Cerebellar cortex (tissue), 1 donor: Measurements from ENCODE around the gene CACHD1.
"Not testable (repeated sequence)": the region's sequence is repeated elsewhere in the genome, so short reads cannot be mapped to it uniquely, and the experiment has no call there.

Experiments used
- DNase-seq: peaks from one replicate; pipeline ENCODE4 v3.0.0-alpha.2; 2015; ENCODE audit warnings: low spot score

The CACHD1 gene

DNA sequence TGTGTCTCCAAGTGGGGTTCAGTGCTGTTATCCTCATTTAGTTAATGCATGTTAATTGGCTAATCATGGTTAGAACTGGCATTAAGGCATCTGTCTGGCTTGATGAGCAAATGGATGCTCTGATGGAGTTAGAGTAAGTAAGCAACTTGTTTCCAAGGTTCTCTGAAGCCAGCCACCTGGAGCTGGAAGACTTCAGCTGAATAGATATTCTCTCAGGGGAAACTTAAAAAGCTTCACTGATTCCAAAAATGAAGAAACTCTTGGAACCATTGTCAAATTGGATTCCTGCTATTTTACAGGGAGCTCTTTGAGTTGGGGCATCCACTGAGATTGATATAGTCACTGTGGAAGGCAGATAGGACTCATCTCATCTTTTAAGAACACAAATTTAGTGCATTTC lies 118.9 kb downstream of the CACHD1 start:
- no peak for DNase-seq

DNA sequence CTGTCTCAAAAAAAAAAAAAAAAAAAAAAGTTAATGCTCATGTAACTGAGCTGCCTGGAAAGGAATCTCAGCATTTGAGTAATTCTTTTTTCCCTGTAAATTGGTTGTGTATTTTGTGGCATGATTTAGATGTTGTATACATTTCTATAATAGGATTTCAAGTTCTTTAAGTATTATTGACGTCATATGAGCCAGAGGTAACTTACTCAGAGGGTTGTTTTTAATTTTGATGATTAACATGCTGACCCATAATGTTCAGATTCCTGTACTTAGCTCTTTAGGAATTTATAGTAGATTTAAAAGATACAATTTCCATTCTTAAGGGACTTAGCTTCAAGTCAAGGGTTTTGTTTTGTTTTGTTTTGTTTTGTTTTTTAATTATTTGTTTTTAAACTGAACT lies 120.4 kb downstream of the CACHD1 start:
- DNase-seq = no peak

DNA sequence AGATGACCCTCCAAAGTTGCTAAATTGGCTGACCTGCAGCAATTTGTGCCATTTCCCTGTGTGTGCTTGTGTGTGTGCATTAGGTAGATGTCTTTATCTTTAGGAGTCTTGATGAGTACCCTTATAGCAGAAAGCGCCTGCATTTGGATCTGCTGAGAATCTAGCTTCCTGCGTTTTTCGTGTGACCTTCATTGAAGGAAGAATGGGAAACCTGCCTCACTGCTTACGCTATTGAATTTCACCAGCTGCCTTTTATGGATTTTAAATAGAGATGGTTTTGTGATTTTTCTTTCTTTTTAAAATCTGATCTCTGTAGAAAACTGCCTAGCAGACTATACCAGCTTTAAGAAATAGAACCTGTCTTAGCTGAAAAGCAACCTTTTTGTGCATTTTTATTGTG lies 124.5 kb downstream of the CACHD1 start:
- DNase-seq = no peak

DNA sequence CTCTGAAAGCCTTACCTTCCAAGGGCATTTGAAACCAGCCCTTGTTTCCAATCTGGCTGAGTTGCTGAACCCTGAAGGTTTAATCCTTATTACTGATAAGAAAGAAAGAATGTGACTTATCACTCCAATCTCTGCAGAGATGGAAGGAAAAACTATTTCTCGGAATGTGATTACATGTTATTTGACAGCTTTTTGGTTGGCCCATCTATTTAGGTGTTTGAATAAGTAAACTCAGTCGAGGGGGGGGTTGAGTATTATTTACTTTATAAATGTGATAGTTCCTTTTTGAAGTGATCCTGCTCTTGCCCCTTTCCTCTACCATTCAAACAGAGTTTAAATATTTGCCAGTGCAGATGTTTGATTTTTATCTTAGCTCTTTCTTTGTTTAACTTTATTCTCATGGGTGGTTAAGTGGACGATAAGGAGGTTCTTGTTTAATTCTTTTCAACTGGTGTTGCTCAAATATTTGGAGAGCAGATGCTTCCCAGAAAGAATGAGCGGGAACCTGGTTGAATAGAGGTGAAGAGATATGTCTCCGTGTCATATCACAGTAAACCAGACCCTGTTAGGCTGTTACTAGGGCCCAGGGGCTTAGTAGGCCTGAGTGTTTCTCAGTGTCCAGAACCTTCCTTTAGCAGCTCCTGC lies 126.1 kb downstream of the CACHD1 start:
- DNase-seq = no peak

DNA sequence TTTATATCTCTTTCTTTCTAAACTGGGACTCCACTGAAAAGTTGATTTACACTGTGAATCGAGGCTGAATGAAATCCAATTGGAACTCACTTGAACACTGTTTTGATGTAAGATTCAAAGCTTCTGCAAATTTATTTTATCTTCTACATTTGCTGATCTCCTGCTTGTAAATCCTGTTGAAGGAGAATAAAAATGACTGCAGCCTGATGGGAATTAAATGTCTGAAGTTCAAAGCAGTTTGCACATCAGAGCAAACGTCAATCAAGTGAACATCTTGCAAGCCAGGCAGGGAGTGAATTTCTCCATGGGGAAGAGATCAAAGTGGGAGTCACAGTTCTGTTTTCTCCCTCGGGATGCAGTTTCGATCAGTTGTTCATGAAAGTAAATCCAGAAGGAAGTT lies 127.2 kb downstream of the CACHD1 start:
- DNase-seq = no peak

DNA sequence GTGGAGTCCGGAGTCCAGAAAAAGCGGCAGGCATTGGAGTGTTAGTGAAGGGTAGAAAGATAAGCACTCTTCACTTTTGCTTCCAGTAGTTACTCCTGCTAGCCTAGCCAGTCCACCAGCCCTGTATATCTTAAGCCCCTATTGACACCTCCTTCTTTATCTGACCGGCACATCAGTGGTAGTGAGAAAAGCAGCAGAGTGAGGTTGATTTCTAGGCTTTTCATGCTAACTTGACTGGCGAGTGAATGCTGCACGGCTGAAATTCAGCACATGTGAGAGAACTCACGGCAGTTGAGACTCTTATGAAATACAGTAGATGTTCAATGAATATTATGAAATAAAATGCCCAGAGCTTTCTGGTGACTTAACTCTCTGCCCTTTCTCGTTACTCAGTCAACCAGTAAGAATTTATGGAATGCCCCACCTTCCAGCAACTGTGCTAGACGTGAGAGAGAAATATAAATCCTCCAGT lies 128.2 kb downstream of the CACHD1 start:
- DNase-seq = no peak

DNA sequence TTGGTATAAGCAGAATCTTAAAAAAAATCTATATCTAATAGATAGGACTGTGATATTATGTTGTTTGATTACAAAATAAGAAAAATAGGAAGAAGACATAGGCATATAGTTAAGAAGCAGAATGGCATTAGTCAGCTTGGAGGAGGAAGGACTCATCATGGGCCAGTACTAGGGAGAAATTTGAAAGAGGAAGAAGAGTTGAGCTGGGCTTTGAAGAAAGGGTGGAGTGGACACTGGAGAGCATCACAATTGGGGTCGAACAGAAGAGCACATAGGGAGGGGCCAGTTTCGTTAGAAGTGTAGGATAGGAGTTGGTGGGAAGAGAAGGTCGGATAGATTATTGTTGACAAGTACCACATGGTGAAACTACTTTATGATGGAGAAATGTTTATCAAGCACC lies 129.3 kb downstream of the CACHD1 start:
- DNase-seq = no peak

DNA sequence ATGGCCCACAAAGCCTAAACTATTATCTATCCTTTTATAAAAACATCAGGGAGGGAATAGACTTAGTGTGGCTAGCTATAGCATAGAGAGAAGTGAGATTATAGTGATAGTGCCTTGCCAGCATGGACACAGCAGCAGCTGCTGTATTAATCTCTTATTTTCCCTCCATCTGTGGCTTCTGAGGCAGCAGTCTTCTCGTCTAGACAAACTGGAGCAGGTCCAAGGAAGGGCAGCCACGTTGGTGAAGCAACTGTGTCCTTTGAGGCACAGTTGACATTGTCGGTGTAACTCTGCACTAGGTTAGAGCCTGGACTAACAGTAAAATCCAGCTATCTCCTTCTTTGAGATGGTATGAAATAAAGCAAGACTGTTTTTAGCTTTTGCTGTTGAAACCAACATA lies 131.3 kb downstream of the CACHD1 start:
- DNase-seq = no peak

DNA sequence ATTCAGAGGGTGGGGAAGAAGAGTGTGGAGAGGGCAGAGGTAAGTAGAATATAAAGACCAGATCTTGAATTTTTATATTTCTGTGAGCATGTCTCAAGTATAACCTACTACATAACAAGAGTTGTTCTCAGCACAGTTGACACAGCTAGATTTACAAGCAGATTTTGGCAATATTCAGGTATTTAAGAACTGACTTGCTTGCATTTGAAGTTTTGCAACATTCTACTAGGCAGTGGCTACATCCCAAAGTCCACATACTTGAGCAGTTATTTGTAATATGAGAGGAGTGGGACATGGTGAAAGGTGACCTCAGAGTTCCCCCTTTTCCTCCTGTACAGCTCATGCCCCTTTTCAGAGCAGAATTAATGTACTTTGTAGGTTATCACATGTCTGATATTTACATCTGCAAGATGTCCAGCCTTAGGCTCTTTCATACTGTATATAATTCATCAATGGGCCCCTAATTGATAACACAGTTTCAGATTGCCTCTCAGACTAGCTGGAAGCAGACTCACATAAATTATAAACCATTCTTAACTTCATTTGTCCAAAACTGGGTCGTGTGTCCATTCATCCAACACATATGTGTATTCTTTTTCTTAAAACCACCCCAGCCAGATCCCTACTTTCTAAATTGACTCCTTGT lies 138.2 kb downstream of the CACHD1 start:
- DNase-seq = no peak

DNA sequence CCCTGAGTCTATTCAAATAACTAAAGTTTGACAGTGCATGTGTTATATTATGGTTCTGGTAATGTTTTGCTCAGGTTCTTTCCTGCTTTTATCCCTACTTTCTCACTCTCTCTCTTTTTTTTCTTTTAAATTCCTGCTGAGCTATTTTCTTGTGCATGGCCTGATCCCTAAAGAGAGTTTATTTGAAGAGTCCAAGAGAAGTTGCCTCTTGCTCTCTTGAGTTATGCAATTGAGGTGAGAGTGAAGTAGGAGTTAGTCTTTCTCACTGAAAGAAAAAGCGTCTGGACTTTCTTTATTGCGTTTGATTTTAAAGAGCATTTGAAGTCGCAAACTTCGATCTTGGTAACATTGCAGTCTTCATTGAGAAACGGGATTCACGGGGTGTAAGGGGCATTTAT lies 138.7 kb downstream of the CACHD1 start:
- no peak for DNase-seq

DNA sequence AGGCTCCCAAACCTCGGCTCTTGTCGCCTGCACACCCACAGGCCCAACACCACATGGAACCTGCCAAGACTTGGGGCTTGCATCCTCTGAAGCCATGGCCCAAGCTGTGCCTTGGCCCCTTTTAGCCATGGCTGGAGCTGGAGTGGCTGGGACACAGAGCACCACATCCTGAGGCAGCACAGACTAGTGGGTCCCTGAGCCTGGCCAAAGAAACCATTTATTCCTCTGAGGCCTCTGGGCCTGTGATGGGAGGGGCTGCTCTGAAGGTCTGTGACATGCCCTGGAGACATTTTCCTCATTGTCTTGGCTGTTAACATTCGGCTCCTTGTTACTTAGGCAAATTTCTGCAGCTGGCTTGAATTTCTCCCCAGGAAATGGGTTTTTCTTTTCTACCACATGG lies 141.0 kb downstream of the CACHD1 start:
- not testable (repeated sequence) for DNase-seq

DNA sequence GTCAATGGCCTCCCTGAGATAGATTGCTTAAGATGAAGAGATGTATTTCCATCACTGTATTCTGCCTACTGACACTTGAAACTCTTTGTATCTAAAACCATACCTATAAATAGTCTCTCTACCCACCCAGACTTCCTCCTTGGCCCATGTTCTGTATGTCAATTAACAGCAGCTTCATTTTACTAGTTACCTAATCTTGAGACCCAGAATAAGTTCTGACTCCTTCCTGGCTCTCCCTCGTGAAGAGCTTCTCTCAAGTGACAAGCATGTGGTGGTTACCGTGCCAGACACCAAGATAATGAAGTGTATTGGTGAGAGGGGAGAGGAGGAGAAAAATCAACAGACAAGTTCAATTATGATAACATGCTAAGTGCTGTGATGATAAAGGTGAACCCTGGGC lies 146.1 kb downstream of the CACHD1 start:
- DNase-seq = no peak

DNA sequence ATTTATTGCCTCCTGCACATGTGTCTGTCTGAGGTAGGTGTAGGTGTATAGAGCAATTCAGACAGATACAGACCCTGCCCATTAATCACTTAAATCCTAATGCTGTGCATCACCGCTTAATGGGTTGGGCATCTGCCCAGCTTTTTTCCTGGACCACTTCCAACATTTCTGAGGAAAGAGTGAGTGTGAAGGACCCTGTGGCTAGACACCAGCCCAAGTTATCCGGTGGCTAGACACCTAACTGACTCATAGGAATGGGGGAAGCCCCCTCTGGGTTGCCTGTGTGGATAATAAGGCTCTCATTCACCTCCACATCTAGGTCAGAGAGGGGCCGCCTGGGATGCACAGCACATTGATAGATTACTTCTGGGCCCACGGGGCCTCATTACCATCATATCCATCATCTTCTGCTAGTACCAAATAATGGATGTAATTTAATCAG lies 153.8 kb downstream of the CACHD1 start:
- DNase-seq = no peak

DNA sequence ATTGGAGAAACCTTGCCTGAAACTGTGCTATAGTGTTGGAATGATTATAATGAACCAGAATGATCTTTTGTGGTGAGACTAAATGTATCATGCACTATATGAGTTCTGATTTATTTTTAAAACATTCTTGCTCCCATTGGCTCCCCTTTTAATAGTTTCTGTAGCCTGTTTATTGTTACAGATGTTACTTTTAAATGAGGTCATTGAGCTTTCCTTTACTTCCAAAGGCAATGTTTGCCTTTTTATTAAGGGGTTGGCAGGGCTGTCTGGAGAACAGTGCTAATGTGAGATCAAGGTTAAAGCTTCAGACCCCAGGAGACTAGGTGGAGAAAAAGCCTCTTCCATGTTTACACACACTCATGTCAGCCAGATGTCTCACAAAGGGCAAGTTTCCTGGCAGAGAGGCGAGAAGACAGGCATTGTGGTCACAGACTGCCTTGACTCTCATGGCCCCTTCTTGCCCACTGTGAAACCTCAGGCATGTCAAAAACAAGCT lies 154.3 kb downstream of the CACHD1 start:
- no peak for DNase-seq

DNA sequence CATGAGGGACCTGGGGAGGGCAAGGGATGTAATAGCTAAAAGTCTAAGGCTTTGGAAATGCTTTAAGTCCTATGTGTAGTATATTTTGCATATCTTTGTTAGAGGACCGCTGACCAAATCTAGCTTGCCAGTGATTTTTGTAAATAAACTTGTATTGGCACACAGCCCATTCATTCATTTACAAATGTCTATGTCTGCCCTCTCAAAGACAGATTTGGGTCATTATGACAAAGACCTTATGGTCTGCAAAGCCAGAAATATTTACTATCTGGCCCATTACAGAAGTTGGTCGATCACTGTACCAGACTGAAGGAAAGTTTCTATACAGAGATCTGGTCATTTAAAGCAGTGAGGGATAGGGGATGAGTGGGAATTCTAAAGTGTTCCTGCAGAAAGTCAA lies 154.9 kb downstream of the CACHD1 start:
- no peak for DNase-seq

DNA sequence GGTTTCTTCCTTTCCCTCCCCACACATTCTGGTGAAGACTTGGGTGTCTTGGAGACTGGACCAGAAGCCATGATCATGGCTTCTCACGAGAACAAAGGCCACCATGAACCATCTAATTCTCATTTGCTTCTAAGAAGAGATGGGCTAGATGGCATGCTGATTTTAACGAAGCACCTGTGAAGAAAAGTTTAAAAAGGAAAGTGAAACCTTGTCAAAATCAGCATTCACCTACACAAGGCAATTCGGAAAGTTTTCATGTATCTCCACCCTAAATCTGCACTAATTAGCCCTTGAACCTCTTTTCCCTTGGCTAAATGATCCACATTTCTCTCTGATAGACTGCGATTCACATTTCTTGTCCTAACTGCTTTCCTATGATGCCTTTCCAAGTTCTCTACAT lies 160.7 kb downstream of the CACHD1 start:
- DNase-seq = no peak

DNA sequence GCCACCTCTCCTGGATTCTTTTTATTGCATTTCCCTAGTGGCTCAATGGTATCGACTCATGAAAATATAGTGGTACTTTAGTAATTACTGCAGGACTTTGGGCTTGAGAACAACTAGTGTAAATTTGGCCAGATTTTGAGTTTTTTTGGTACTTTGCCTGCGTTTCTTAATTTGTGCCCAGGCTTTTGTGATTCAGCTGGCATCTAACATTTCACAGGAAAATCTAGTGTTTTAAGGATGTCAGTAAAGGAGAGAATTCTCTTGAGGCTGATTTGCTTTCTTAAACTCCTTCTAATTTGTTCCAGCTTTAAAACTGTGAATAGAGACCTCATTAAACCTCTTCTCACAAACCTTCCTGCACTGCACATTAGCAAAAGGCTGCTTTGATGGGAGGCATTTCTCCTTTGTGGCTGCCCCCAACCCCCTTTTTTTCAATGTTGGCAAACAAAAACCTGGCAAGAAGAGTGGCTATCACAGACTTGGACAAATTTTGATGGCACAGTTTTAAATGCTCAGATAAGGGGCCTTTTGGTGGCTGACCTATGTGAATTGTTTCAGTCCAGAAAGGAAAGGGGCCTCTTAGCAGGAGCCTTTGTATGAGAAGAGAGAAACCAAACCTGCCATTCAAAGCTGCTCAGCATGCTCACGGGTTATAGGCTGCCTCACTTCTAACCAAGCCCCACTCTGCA lies 161.6 kb downstream of the CACHD1 start:
- peak; percentile 15 for DNase-seq

DNA sequence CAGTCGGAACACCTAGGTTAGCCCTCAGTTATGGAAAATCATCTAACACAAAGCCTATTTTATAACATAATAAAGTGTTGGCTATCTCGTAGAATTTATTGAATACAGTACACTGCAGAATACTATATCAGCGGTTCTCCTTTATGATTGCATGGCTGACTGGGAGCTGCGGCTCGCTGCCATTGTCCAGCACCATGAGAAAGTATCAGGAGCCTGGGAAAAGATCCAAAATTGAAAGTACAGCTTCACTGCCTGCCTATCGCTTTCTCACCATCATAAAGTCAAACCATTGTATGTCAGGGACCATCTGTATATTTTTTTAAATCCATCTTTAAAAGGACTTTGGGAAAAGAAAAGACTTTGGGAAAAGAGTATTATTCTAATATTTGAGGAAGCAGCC lies 163.0 kb downstream of the CACHD1 start:
- no peak for DNase-seq

DNA sequence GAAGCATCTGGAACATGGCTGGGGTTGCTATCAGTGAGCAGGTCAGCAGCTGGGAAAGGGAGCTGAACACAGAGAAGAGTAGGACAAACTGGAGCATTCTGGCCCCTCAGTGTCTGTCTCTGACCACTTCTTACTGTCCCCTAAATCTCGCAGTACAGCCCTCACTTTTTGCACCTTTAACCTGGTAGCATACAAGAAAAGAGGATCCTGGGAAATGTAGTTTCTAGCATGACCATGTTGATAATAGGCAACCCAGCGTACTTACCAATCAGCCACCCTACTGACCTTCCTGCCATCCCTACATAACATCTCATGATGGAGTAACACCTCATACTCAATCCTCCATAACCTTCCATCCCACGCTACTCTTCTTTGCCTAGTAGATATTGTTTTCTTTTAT lies 175.8 kb downstream of the CACHD1 start:
- no peak for DNase-seq

DNA sequence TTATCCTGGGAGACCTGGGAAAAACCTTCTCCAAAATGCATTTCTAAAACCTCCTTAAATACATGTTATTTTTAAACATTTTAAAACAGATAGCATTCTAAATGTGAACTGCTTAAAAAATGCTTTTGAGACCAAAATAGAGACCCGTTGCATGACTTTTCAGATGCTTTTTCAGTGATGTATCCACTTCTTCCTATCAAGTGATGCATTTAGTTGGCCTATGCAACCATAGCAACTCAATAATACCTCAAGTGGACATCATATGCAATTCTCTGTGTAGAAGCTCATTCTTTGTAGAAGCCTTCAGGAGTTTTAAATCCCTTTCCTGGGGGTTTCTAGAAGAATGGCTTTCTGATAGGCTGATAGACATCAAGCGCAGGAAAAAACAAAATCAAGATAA lies 180.5 kb downstream of the CACHD1 start:
- no peak for DNase-seq

DNA sequence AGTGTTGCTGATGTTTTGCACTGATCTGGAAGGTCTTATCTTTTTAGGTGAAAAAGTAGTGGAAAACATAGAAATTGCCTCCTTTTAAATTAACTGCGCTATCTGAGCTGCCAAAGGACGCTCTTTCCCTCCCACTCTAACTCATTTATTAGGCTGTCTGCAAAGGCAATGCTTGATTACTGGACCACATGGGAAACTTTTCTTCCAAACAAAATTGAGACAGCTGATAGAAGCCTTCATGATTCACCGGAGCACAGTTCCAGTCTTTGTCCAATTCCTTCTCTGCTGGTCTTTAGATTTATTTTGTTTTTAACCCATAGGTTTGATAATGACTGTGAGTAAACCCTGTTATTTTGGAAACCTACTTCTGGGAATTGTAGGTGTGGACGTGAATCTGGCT lies 181.9 kb downstream of the CACHD1 start:
- DNase-seq = no peak

DNA sequence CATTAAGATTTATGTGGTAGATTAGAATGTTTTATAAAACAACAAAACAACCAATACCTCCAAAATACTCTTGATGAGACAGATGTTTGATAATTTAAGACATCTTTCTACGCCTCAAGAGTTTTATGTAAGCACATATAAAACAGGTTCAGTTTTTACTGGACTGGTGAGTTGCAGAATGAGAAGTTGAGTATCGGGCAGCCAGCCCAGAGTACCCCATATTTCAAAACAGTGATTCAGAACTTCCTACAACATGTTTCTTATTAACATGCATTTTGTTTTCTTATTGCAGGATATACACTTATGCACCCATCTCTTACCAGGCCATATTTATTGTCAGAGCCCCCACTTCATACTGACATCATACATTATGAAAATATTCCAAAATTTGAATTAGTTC lies 183.5 kb downstream of the CACHD1 start:
- DNase-seq = no peak
